Lung (tissue), 12 donors: ENCODE results near the gene GLIS1. TPM values are rescaled to one million over a fixed set of nuclear protein-coding genes. Genes with fewer than 3 reads are reported as not detected.

ENCODE experiments used
- ATAC-seq: fragments of 200-7000 bp; cut with Tn5 transposase; one replicate; pipeline ENCODE4 v1.9.1; 2020; ENCODE audit warnings: moderate number of reproducible peaks; ENCODE audit not compliant: insufficient read depth, low FRiP score
- DNase-seq, 3 donors: peaks; one replicate each; pipeline ENCODE4 v3.0.0-alpha.2; 2013 to 2017
- H3K27ac ChIP-seq, 2 donors: one replicate each; pipeline ENCODE4 v1.5.1; 2013; ENCODE audit warnings: mild to moderate bottlenecking in 2 of 2, moderate library complexity in 2 of 2, control low read depth in 1 of 2, inconsistent platforms in 1 of 2, low read depth in 1 of 2, low read length in 1 of 2
- H3K27me3 ChIP-seq, 3 donors: one replicate each; pipeline ENCODE4 v1.5.1; 2013; ENCODE audit warnings: low read length in 2 of 3; ENCODE audit not compliant: control insufficient read depth in 3 of 3, insufficient read depth in 3 of 3
- H3K36me3 ChIP-seq, 4 donors: one replicate each; pipeline ENCODE4 v1.5.1; 2013; ENCODE audit warnings: low read length in 4 of 4, mild to moderate bottlenecking in 1 of 4, moderate library complexity in 1 of 4; ENCODE audit not compliant: control insufficient read depth in 4 of 4, insufficient read depth in 4 of 4
- H3K4me1 ChIP-seq, 5 donors: one replicate each; pipeline ENCODE4 v1.5.1; 2013; ENCODE audit warnings: low read length in 5 of 5, mild to moderate bottlenecking in 2 of 5, moderate library complexity in 1 of 5; ENCODE audit not compliant: control insufficient read depth in 5 of 5, insufficient read depth in 5 of 5
- H3K4me3 ChIP-seq: one replicate; pipeline ENCODE4 v1.5.1; 2013; ENCODE audit warnings: mild to moderate bottlenecking, control low read depth, moderate library complexity
- H3K9ac ChIP-seq, 2 donors: one replicate each; pipeline ENCODE4 v1.5.1; 2013; ENCODE audit warnings: low read length in 2 of 2, control low read depth in 1 of 2; ENCODE audit not compliant: insufficient read depth in 1 of 2
- H3K9me3 ChIP-seq, 4 donors: one replicate each; pipeline ENCODE4 v1.5.1; 2013; ENCODE audit warnings: low read length in 3 of 4, mild to moderate bottlenecking in 1 of 4, moderate library complexity in 1 of 4; ENCODE audit not compliant: control insufficient read depth in 4 of 4, insufficient read depth in 3 of 4
- WGBS, 2 donors: extraction: QIAGEN DNeasy Blood & Tissue Kit; methylation state at CpG; one replicate each; pipeline ENCODE4 v1.1.7; 2013; 5-methylcytosine and 5-hydroxymethylcytosine counted together
- polyA plus RNA-seq, 2 donors: library from polyadenylated mRNA; stranded (reverse); fragments of 200-250 nt; gene quantifications; one replicate each; pipeline ENCODE4 v1.2.1, GENCODE V29; 2013
- total RNA-seq, 2 donors: library from RNA; depleted of rRNA in 1 of 2; stranded (reverse); fragments of >200 nt in 1 of 2; gene quantifications; one replicate each; pipeline ENCODE4 v1.2.1, GENCODE V29; 2014 to 2021
- TF ChIP-seq, protein P1 (sequence below): IDR thresholded peaks from 2 replicates; pipeline ENCODE4 v1.5.1; 2012; ENCODE audit warnings: mild to moderate bottlenecking; ENCODE audit errors: control extremely low read depth, extremely low read depth
- donor health status: control.
- donor health status: control.
- donor health status: Bipolar disorder and iron deficiency.
- donor health status: healthy.
- donor health status: DM: yes; HTN: yes; CAD: no.

The GLIS1 gene
- total and polyA plus RNA-seq, 4 donors, result 0.05 to 0.18 (median 0.17) TPM; not detected in 1

DNA sequence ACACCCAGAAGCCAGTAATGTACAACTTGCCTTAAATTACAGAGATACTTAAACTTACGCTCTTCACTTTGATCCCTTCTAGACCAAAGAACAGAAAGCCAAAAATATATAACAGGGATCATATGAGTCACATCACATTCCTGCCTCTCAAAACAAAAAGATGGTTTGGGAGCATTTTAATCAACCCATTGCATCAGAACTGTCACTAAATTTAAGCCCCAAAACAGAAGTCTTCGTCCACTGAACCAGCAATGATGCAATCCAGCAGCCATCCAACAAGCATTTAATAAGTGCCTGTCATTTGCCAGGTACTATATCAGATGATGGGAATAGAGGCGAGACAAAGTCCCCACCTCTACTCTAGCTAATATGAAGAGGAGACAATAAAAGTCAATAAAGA is 42.7 kb upstream of the GLIS1 start:
- TF ChIP-seq, protein P1, sequence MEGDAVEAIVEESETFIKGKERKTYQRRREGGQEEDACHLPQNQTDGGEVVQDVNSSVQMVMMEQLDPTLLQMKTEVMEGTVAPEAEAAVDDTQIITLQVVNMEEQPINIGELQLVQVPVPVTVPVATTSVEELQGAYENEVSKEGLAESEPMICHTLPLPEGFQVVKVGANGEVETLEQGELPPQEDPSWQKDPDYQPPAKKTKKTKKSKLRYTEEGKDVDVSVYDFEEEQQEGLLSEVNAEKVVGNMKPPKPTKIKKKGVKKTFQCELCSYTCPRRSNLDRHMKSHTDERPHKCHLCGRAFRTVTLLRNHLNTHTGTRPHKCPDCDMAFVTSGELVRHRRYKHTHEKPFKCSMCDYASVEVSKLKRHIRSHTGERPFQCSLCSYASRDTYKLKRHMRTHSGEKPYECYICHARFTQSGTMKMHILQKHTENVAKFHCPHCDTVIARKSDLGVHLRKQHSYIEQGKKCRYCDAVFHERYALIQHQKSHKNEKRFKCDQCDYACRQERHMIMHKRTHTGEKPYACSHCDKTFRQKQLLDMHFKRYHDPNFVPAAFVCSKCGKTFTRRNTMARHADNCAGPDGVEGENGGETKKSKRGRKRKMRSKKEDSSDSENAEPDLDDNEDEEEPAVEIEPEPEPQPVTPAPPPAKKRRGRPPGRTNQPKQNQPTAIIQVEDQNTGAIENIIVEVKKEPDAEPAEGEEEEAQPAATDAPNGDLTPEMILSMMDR, result no peak
- Histone ChIP-seq H3K4me1 (no peaks in the 10 kb centered on the region), H3K27me3 (no peaks in the 10 kb centered on the region), H3K9ac (no peak overlapping the region), H3K36me3 (peaks cover 0 to 17% (median 9%) of the 10 kb centered on the region in 4 donors), H3K27ac (no peak overlapping the region), H3K4me3 (no peak overlapping the region), H3K9me3 (no peaks in the 10 kb centered on the region)
- 79 to 87% methylated on average over 3 of the region's 3 CpGs for WGBS, 2 donors
- ATAC-seq (no peak), DNase-seq (no peak)

DNA sequence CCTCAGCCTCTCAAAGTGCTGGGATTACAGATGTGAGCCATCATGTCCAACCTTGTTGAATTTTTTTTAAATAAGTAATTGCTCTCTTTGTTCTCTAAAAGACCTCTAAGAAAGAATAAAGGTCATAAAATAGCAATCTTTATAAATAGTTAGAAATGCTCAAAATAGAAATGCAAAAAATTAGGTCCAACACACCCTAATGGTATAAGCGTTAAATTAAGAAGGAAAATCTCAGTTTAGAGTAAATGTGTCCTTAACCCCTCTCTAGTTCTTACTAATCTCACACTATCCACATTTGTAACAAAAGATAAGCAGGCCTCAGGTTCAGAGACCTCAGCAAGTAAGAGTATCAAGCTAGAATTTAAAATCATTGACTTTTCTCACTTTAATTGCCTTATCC is 38.3 kb upstream of the GLIS1 start:
- 97 to 98% methylated on average over 1 of the region's 1 CpG for WGBS, 2 donors

DNA sequence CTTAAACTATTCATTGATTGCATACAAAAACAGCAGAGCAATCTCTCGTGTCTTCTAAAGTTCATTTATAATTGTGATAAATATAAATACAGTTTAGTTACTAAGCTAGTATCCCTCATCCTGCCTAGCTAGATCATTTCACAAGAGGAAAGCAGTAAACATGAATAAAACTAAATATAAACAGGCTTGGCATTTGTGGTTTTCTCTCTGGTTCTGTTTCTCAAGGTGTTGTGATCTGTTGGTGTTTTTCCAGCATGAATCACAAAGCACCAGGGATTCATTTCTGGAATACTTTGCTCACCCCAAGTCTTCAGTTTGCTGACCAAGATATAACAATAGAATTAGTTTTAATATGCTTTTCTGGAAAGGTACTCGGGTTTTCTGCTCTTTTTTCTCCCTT is 32.7 kb upstream of the GLIS1 start:
- ATAC-seq (no peak), DNase-seq (no peak)
- H3K27me3 ChIP-seq, result no peaks in the 10 kb centered on the region
- WGBS, 2 donors, result 94 to 99% methylated on average over 2 of the region's 2 CpGs
- no peaks in the 10 kb centered on the region for H3K9me3 ChIP-seq
- H3K9ac ChIP-seq, result no peak overlapping the region
- H3K4me3 ChIP-seq, result no peak overlapping the region
- no peak overlapping the region for H3K27ac ChIP-seq
- H3K36me3 ChIP-seq, result peaks cover 0 to 5% (median 3%) of the 10 kb centered on the region in 4 donors
- TF ChIP-seq, protein P1, result no peak
- no peaks in the 10 kb centered on the region for H3K4me1 ChIP-seq

More for the DNA sequence above, 38.3 kb upstream of the GLIS1 start:
- TF ChIP-seq, protein P1, result no peak
- DNase-seq, result no peak
- Histone ChIP-seq H3K9me3 (no peaks in the 10 kb centered on the region), H3K27me3 (no peaks in the 10 kb centered on the region), H3K36me3 (peaks cover 0 to 9% (median 7%) of the 10 kb centered on the region in 4 donors), H3K4me1 (no peaks in the 10 kb centered on the region), H3K4me3 (no peak overlapping the region), H3K9ac (no peak overlapping the region), H3K27ac (no peak overlapping the region)
- no peak for ATAC-seq

DNA sequence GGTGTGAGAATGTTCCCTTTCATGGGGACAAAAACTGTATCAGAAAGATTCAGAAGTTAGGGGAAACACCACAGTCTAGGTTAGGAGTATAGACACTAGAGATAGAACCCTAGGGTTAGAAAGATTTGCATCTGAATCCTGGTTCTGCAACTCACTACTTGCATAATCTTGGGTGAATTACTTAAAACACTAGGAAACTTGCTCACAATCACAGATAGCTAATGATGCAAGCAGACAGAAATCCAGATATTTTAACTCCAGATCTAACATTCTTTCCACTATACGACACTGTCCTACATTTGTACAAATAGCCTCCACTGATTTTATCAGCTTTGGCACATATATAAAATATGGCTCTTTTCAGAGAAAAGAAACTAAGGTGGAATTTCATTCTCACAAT is 30.8 kb upstream of the GLIS1 start:
- Histone ChIP-seq H3K36me3 (peaks cover 0 to 5% (median 3%) of the 10 kb centered on the region in 4 donors), H3K27me3 (no peaks in the 10 kb centered on the region), H3K4me3 (no peak overlapping the region), H3K4me1 (no peaks in the 10 kb centered on the region), H3K9me3 (no peaks in the 10 kb centered on the region), H3K9ac (no peak overlapping the region), H3K27ac (no peak overlapping the region)
- TF ChIP-seq, protein P1, result no peak
- 91 to 97% methylated on average over 1 of the region's 1 CpG for WGBS, 2 donors
- no peak for DNase-seq
- ATAC-seq, result no peak
